NB4 (cell line): ENCODE results near the gene ZFYVE21.

Experiments
- DNase-seq: peaks from one replicate; pipeline ENCODE4 v3.0.0; 2010; ENCODE audit warnings: low read depth
- H3K4me3 ChIP-seq: one replicate; pipeline ENCODE4 v1.5.1; 2011; ENCODE audit warnings: mild to moderate bottlenecking, low read depth, low read length, moderate library complexity
- MAX ChIP-seq: IDR thresholded peaks from 2 replicates; pipeline ENCODE4 v1.6.1; 2011; ENCODE audit warnings: low read depth, low read length
- MYC ChIP-seq: IDR thresholded peaks from 2 replicates; pipeline ENCODE4 v1.6.1; 2011; ENCODE audit warnings: low read depth, low read length
- POLR2A ChIP-seq: IDR thresholded peaks from 2 replicates; pipeline ENCODE4 v1.6.1; 2011; ENCODE audit warnings: mild to moderate bottlenecking; ENCODE audit not compliant: insufficient read length; ENCODE audit errors: extremely low read depth
- TF ChIP-seq, protein P1 (sequence below): IDR thresholded peaks from one replicate; pipeline ENCODE4 v1.5.1; 2012; ENCODE audit warnings: low read depth, low read length

ZFYVE21 gene

DNA sequence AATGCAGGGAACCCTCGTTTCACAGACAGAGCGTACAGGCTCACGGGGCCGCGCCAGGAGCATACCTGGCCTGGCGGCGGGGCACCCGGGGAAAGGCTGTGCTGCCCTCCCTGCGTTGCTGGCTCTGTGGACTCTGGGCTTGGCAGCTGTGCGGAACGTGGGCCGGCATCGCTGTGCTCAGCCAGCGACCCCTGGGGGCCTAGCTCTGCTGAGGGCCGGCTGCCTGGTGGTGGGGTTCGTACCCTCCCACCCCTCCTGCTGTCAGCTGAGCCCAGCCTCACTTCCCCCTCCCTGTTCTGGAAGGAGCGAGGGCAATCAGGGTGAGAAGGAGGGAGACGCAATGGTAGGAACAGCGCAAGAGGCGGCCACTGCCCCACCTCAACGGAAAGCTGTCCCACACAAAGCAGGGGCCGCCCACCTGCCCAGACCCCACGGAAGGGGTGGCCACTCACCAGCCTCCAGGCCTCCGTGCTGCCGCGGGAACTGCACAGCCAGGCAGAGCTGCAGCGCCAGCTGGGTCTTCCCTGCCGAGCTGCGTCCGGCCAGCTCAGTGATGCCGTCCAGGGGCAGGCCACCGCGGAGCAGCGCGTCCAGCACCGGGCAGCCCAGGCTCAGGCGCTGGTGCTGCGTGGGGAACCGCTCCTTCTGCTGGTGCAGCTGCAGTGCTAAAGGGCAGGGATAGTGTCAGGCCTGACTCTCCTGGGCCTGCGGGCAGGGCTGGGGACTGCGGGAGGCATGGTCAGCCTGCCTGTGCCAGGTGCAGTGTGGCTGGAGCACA lies 8.9 kb upstream of the ZFYVE21 start:
- no peak overlapping the region for H3K4me3 ChIP-seq
- TF ChIP-seq MAX = no peak
- no peak for TF ChIP-seq MYC
- TF ChIP-seq, protein P1, sequence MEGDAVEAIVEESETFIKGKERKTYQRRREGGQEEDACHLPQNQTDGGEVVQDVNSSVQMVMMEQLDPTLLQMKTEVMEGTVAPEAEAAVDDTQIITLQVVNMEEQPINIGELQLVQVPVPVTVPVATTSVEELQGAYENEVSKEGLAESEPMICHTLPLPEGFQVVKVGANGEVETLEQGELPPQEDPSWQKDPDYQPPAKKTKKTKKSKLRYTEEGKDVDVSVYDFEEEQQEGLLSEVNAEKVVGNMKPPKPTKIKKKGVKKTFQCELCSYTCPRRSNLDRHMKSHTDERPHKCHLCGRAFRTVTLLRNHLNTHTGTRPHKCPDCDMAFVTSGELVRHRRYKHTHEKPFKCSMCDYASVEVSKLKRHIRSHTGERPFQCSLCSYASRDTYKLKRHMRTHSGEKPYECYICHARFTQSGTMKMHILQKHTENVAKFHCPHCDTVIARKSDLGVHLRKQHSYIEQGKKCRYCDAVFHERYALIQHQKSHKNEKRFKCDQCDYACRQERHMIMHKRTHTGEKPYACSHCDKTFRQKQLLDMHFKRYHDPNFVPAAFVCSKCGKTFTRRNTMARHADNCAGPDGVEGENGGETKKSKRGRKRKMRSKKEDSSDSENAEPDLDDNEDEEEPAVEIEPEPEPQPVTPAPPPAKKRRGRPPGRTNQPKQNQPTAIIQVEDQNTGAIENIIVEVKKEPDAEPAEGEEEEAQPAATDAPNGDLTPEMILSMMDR = no peak
- TF ChIP-seq POLR2A = no peak
- no peak for DNase-seq

- no peak for DNase-seq
- no peak overlapping the region for H3K4me3 ChIP-seq
- TF ChIP-seq POLR2A (no peak), MAX (no peak), MYC (no peak)
- TF ChIP-seq, protein P1 = no peak
These were observed 8.0 kb upstream of the ZFYVE21 start for GRCh38 chr14:103707329-103708263.

DNA sequence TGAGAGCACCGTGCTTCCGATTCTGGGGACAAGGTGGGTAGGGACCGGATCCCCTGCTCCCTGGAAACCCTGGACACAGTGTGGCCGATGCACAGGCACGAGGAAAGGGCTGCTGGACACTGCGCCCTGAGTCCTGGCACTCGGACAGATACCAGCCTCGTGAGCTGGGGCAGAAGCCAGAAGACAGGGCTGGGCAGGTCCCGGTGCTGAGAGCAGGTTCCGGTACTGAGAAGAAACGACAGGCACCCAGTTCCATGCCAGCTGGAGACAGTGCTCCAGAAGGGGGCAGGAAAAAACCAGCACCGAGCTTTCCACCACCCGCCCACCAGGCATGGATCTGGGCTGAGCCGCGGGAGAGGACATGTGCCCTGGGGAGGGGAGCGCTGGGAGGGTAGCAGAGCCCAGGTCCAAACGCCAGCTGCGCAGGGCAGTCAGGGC lies 6.8 kb upstream of the ZFYVE21 start:
- TF ChIP-seq MYC (no peak), POLR2A (no peak), MAX (no peak)
- TF ChIP-seq, protein P1 = no peak

GRCh38 chr14:103709814-103710213 lies 5.8 kb upstream of the ZFYVE21 start:
- TF ChIP-seq MAX (no peak), MYC (no peak), POLR2A (no peak)
- TF ChIP-seq, protein P1 = no peak
- DNase-seq = no peak
- no peak overlapping the region for H3K4me3 ChIP-seq

More for the DNA sequence above, 6.8 kb upstream of the ZFYVE21 start:
- no peak for DNase-seq
- no peak overlapping the region for H3K4me3 ChIP-seq

DNA sequence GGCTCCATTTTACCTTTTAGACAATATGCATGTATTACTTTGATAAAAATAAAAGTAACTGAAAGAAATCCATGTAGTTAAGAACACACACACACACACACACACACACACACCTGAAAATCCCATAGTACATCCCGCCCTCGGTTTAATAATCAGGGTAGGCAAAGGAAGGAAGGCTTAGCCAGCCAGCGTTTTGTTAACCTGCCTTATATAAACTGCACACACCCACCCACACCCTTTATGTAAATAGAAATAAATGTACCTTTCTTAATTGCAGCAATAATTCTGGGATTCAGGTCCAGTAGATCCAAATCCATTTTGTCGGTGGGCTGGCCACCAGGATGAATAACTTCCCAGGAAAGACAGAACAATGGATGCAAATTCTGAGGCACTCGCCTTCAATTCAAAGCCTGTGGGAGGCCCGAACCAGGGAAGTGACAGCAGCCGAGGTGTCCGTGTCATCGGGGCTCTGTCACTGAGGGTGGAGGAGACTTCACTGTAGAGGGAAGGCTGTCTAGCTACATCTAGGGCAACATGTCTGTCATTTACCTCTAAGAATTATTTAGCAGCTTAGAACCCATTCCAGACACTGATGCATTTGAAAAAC lies 4.7 kb upstream of the ZFYVE21 start:
- no peak overlapping the region for H3K4me3 ChIP-seq
- no peak for DNase-seq
- no peak for TF ChIP-seq MAX
- TF ChIP-seq POLR2A = no peak
- no peak for TF ChIP-seq MYC
- TF ChIP-seq, protein P1 = no peak
